Sigmoid colon (tissue), 4 donors: Measurements from ENCODE around the gene PCNX3.

ENCODE experiments used
- EP300 ChIP-seq, 4 donors: sonication (generic); formaldehyde crosslinking; IDR thresholded peaks; one replicate each; pipeline ENCODE4 v1.6.1; 2017; ENCODE audit warnings: antibody characterized with exemption in 4 of 4
- POLR2A ChIP-seq, 2 donors: fragments of 450-650 bp; IDR thresholded peaks; one replicate each; pipeline ENCODE4 v1.6.1; 2016; ENCODE audit warnings: antibody characterized with exemption in 2 of 2, mild to moderate bottlenecking in 2 of 2, moderate library complexity in 2 of 2
- POLR2AphosphoS5 ChIP-seq, 4 donors: sonication (generic); formaldehyde crosslinking; IDR thresholded peaks; one replicate each; pipeline ENCODE4 v1.6.1; 2017; ENCODE audit warnings: antibody characterized with exemption in 4 of 4
- TF ChIP-seq, protein P1 (sequence below), 4 experiments: fragments of 450-650 bp in 3 of 4; fragments of 200-600 bp in 1 of 4; IDR thresholded peaks; one replicate each; pipeline ENCODE4 v1.5.1; 2016 to 2019; ENCODE audit warnings: antibody characterized with exemption in 4 of 4, mild to moderate bottlenecking in 3 of 4, moderate library complexity in 2 of 4

DNA sequence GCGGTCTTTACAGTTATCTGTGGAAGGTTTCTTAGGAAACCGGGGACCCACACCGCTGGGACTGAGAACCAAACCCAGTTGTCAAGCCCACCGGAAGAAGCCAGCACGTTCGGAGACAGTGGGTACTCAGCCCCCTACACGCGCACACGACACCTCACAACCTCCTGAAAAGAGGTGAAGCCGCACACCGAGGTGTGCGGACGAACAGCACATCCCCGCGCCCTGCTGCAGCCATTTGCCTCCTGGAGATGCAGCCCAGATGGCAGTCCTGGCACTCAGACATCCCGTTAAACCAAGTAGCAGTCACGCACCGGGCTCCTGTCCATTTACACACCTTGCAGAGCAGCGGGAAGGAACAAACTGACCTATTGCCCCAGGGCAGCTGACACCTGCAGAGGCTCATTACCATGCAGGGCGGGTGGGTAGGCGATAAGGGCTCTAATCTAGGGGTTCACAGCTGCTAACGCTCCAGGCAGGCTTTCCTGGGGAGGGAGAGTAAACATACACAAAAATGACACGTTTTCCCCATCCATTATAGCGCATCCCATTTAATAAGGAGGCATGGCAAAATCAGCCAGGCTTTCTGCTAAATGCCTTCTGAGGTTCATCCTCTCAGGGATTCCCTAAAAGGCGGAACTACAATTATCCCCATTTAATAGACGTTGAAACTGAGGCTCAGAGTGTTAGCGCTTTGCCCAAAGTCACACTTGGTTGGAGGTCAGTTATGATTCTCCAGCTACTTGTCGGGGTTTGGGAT, 40.6 kb upstream of the PCNX3 start:
- TF ChIP-seq, protein P1, sequence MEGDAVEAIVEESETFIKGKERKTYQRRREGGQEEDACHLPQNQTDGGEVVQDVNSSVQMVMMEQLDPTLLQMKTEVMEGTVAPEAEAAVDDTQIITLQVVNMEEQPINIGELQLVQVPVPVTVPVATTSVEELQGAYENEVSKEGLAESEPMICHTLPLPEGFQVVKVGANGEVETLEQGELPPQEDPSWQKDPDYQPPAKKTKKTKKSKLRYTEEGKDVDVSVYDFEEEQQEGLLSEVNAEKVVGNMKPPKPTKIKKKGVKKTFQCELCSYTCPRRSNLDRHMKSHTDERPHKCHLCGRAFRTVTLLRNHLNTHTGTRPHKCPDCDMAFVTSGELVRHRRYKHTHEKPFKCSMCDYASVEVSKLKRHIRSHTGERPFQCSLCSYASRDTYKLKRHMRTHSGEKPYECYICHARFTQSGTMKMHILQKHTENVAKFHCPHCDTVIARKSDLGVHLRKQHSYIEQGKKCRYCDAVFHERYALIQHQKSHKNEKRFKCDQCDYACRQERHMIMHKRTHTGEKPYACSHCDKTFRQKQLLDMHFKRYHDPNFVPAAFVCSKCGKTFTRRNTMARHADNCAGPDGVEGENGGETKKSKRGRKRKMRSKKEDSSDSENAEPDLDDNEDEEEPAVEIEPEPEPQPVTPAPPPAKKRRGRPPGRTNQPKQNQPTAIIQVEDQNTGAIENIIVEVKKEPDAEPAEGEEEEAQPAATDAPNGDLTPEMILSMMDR (IDR thresholded peaks at IDR 0.05) = no peak
- TF ChIP-seq POLR2A (IDR thresholded peaks at IDR 0.05) (no peak), POLR2AphosphoS5 (IDR thresholded peaks at IDR 0.05) (peak in 3 of 4 donors; percentile 8 to 16 (median 11)), EP300 (IDR thresholded peaks at IDR 0.05) (no peak)
